ENCODE data around the gene UBC.
A peak's percentile ranks its signal among the peaks of the same experiment; 100 is the strongest.

The UBC gene

DNA sequence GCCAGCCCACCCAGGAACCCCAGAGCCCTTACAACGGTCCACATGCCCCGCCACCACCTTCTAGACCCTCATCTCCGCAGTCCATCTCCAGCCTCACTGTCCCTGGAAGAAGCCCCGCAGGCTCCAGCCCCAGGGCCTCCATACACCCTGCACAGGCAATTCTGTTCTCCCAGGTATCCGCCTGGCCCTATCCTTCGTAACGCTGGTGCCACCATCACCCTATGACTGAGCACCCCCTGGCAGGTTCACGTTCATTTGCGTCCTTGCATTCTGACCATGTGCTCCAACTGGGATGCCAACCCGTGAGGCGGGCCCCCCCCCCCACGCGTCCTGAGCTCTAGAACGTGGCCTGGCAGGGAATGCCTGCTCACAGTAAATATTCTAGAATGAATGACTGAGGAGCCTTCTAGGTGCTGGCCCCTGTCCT lies 50.1 kb downstream of the UBC start:
- DNase-seq (ENCODE audit: low read depth in 2 of 2) = no peak

DNA sequence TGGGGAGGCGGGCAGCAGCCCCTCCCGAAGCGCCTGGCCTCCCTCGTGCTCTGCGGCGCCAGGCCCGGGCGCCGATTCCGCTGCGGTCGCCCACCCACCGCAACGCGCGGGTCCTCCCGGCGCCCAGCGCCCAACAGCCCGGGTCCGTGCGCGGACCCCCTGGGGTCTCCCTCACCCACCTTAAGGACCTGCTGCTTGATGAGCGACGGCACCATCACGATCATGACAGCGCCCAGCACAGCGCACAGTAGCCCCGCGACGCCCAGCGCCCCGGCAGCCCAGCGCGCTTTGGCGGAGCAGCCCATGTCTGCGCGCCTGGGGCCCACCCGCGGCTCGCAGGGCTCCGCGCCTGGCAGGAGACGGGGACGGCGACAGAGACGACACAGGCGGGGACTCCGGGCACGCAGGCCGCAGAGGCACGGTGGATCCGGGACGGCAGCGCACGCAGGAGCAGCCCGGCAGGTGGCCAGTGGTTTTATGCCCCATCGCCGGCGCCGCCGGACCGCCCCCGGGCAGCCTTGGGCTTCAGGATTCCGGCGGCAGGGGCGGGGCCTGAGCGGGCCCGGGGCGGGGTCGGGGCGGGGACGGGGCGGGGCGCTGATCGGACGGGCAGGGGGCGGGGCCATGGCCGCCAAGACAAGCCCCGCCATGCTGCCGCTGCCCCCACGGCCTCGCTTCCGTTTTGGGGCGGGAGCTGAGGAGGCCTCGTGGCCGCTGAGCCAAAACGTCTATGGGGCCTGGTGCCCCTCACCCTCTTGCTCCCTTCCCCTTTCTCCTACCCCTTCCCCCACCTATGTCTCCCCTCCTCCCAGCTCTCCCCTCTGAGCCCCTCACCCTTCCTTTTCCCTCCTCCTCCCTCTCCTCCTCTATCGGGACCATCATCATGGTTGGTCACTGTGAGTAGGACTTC lies 50.8 kb downstream of the UBC start, which contains the start of gene SCARB1:
TSS of gene SCARB1 (minus strand) at position 449 of the 910 bp plus-strand sequence. CDS start at position 305, 144 bp downstream.
- DNase-seq (ENCODE audit: low read depth in 2 of 2) = peak; percentile 60 to 67

DNA sequence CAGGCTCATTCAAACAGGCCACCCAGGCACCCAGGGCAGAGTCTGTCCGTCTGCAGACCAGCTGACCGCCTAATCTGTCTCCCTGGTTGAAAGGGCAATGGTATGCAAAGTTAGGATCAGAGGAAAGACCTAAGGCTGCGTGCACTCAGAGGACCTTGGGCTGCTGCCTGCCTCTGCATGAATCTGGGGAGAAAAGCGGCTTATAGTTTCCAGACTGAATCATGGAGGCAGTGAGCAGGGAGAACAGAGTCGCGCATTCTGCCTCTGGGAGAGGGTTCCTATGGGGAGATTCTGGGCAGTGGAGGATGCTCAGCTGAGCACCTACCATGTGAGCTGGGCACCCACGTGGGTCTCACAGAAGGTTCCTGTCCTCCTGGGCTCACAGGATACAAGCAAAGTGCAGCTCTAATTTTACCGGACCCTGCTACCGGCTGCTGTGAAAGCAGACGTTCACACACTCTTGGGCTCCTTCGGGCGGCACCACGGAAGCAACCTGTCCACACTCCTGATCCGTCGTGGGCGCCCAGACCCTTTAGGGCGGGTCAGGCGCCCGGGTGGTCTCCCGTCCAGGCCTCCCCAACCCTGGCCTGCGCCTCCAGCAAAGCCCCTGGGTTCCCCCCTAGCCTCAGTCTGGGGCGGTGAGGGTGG lies 51.6 kb downstream of the UBC start:
- no peak for DNase-seq (ENCODE audit: low read depth in 2 of 2)

DNA sequence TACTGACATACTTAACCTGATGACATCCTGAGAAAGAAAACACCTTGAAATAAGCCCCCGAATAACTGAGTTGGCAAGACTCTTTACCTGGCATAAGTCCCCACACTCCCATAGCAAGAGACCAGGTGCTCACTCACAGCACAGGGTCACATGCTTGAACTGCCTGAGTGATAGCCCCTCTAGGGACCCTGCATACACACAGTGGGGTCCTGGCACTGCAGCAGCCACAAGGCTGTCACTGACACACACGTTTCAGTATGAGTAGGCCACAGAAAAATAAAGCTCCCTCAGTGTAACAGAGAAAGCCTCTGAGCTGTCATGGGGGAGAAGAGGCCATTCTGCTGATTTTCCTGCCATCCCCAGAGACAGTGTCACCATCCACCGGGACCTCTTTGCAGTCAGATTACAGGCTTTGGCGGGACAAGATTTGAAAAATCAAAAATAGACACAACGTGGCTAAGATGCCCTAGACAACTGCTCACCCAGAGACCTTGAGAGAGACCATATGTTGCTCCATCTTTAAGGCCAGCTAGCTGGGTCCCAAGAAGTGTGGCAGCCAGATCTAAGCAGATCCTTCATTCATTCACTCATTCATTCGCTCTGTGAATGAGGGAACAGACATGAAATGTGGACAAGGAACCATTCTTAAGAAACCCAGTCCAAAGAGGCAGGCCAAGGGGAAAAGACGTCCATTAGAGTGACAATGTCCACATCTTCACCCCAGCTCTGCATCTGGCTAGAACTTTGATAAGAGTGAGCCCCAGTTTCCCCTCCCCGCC lies 52.4 kb downstream of the UBC start:
- no peak for DNase-seq (ENCODE audit: low read depth in 2 of 2)

Measured in stimulated activated CD4-positive, alpha-beta T cell treated with anti-CD3 and anti-CD28 coated beads, Interleukin-12 subunit alpha, Interleukin-12 subunit beta, amount 100 ng/mL, for 24 hours (primary cell).